Astrocyte (in vitro differentiated cells and primary cell): ENCODE measurements around the gene PCDH11X.
"Not testable (repeated sequence)": the region's sequence is repeated elsewhere in the genome, so short reads cannot be mapped to it uniquely, and the experiment has no call there.

Source experiments
- CTCF ChIP-seq: IDR thresholded peaks from 2 replicates; pipeline ENCODE4 v1.5.1; 2011; ENCODE audit warnings: low read depth, mild to moderate bottlenecking, inconsistent platforms, low read length, moderate library complexity; ENCODE audit not compliant: insufficient read depth
- EZH2 ChIP-seq: IDR thresholded peaks from 2 replicates; pipeline ENCODE4 v1.6.1; 2012; ENCODE audit warnings: mild to moderate bottlenecking, low read length, inconsistent platforms; ENCODE audit not compliant: insufficient read depth

DNA sequence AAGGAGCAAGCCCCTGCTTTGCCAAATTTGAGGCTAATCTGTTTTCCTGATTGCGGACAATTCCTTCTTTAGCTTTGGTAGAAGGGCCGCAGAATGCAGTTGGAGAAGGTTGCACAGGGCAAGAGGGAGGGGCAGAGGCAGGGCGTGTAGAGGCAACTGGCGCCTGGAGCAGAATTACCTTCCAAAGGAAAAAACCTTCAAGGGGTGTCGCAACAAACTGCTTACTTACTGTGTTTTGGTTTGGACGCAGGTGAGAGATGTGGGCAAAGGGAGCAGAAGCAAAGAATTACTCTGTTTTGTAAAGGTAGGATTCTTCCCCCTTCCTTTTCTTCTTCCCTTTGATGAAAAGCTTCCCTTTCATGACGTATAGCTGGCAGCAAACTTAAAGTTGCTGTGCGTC, 3.6 kb downstream of the PCDH11X start:
- not testable (repeated sequence) for TF ChIP-seq CTCF, EZH2
